ENCODE data around the gene ZNF436.

ZNF436 gene

GRCh38 chr1:23369335-23370013 is at the start of gene ZNF436:
TSS of gene ZNF436 (minus strand) at chr1:23369836. CDS start at chr1:23368005, 1,831 bp downstream.
- peak; percentile 23 to 25 for DNase-seq

GRCh38 chr1:23419180-23419579 is 49.5 kb upstream of the ZNF436 start:
- no peak for DNase-seq

- no peak for DNase-seq
Measured at GRCh38 chr1:23417570-23417969, 47.9 kb upstream of the ZNF436 start.

- DNase-seq = no peak
Measured at GRCh38 chr1:23416964-23417363, 47.3 kb upstream of the ZNF436 start.

- no peak for DNase-seq
Measured at GRCh38 chr1:23408797-23409290, 39.2 kb upstream of the ZNF436 start.

- no peak for DNase-seq
Measured at GRCh38 chr1:23407016-23407630, 37.5 kb upstream of the ZNF436 start.

GRCh38 chr1:23405946-23406345 is 36.3 kb upstream of the ZNF436 start:
- DNase-seq = no peak

GRCh38 chr1:23403735-23404486 is 34.3 kb upstream of the ZNF436 start:
- DNase-seq = peak; percentile 78 to 86

GRCh38 chr1:23403355-23403734 is 33.7 kb upstream of the ZNF436 start:
- DNase-seq = no peak

GRCh38 chr1:23403038-23403336 is 33.4 kb upstream of the ZNF436 start:
- no peak for DNase-seq

- no peak for DNase-seq
Measured at GRCh38 chr1:23402286-23403037, 32.8 kb upstream of the ZNF436 start.

- no peak for DNase-seq
Measured at GRCh38 chr1:23401313-23401712, 31.7 kb upstream of the ZNF436 start.

GRCh38 chr1:23400324-23401114 is 30.9 kb upstream of the ZNF436 start:
- DNase-seq = no peak

- DNase-seq = no peak
Measured at GRCh38 chr1:23399229-23399628, 29.6 kb upstream of the ZNF436 start.

GRCh38 chr1:23397908-23398307 is 28.3 kb upstream of the ZNF436 start:
- no peak for DNase-seq

- no peak for DNase-seq
Measured at GRCh38 chr1:23396380-23396779, 26.7 kb upstream of the ZNF436 start.

- no peak for DNase-seq
Measured at GRCh38 chr1:23395849-23396248, 26.2 kb upstream of the ZNF436 start.

- no peak for DNase-seq
Measured at GRCh38 chr1:23395154-23395724, 25.6 kb upstream of the ZNF436 start.

GRCh38 chr1:23394684-23395083 is 25.0 kb upstream of the ZNF436 start:
- no peak for DNase-seq

- DNase-seq = no peak
Measured at GRCh38 chr1:23394181-23394580, 24.5 kb upstream of the ZNF436 start.

- no peak for DNase-seq
Measured at GRCh38 chr1:23393706-23394105, 24.1 kb upstream of the ZNF436 start.
